Subcutaneous adipose tissue (tissue), 4 donors: ENCODE results near the gene MSX2. TPM values are rescaled to one million over a fixed set of nuclear protein-coding genes. Genes with fewer than 3 reads are reported as not detected.

Experiments used
- CTCF ChIP-seq: fragments of 450-650 bp; IDR thresholded peaks from one replicate; pipeline ENCODE4 v1.5.1; 2016; ENCODE audit warnings: low read depth, mild to moderate bottlenecking, control low read depth, antibody characterized with exemption, moderate library complexity
- total RNA-seq, 4 donors: library from RNA; depleted of rRNA; stranded (reverse); fragments of >200 nt; gene quantifications; one replicate each; pipeline ENCODE4 v1.1.0, GENCODE V29; 2016

The MSX2 gene
- total RNA-seq, 4 donors from 2014 or later = 0.34 to 0.98 (median 0.71) TPM

GRCh38 chr5:174688441-174689354 is 35.7 kb upstream of the MSX2 start:
- TF ChIP-seq CTCF = no peak

DNA sequence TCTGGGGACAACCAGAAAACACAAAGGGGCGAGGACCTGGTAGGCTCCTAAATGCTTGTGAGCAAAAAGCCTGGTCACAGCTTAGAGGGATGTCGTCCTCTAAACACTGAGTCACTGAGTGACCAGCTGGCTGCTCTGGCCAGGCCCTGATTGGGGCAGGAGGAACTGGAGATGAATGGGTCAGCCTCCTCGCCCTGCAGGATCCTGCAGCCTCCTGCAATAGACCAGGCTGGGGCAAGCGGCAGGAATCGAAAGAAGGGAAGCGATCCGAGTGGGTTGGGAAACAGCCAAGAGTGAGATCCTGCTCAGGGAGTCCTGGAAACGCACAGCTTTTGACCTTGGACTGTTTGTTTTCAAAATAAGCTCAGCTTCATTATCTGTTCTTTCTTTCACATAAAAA is 34.1 kb upstream of the MSX2 start:
- no peak for TF ChIP-seq CTCF

GRCh38 chr5:174692381-174692780 is 32.0 kb upstream of the MSX2 start:
- TF ChIP-seq CTCF = no peak

DNA sequence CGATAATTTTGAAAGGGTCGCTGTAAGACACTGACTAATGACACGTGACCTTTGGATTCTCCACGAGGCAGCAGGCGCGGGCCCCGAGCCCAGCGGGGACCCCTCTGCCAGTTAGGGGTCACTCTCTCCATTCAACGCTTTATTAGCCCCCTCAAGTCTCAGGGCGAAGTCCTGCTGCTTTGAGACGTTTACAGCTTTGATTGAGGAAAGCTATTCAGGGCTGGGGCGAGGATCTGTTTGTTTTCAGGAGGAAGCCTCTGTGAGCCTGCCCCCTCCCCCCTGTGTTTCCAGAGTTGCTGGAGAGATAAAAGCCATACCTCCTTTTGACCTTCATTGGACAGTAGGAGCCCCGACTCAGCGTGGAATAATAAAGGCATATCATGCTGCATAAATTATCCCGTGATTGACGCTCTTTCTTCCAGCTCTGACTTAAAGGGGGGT is 31.4 kb upstream of the MSX2 start:
- no peak for TF ChIP-seq CTCF

DNA sequence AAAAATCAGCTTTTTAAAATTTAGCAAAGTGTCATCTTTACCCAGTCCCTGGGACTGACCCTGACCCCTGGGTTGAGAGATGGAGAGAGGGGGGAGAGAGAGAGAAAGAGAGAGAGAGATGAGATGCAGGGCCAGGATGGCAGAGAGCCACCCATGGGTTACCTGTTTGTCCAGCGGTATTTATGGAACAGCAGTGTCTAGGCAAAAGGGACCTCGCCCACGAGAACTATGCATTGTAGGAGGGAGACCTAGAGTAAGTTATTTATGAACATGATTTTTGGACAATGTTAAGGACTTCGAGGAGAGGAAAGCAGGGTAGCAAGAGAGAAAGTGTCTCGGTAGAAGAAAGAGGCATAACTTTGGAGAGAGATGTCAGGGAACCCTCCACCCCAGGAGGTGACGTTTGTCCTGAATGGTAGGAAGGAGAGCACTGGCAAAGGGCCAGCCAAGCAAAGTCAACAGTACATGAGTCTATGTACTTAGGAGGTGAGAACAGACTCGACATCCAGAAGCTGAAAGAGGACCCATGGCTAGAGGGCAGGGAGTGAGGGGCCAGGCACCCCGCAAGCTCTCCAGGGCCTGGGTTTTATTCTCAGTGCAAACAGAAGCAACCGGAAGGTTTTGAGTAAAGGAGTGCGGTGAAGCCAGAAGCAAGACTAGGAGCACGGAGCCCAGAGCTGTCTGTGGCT is 30.5 kb upstream of the MSX2 start:
- TF ChIP-seq CTCF = no peak

- TF ChIP-seq CTCF = no peak
Measured at GRCh38 chr5:174694611-174695010, 29.8 kb upstream of the MSX2 start.

- TF ChIP-seq CTCF = no peak
Measured at GRCh38 chr5:174698156-174698555, 26.2 kb upstream of the MSX2 start.
